Stimulated activated CD4-positive, alpha-beta T cell treated with anti-CD3 and anti-CD28 coated beads, Interleukin-4, amount 100 ng/mL, for 24 hours (primary cell): ENCODE data around the gene UBE2K.
"Not testable (repeated sequence)": the region's sequence is repeated elsewhere in the genome, so short reads cannot be mapped to it uniquely, and the experiment has no call there.

Experiments
- DNase-seq: peaks from one replicate; pipeline ENCODE4 v3.0.0-alpha.2; 2020

Gene UBE2K

GRCh38 chr4:39732728-39733127, 34.8 kb downstream of the UBE2K start:
- DNase-seq, result no peak

GRCh38 chr4:39739591-39739990, 41.7 kb downstream of the UBE2K start:
- not testable (repeated sequence) for DNase-seq

- DNase-seq, result no peak
Measured at GRCh38 chr4:39741401-39741800, 43.5 kb downstream of the UBE2K start.

GRCh38 chr4:39745920-39746319, 48.0 kb downstream of the UBE2K start:
- no peak for DNase-seq

GRCh38 chr4:39750216-39750615, 52.3 kb downstream of the UBE2K start:
- DNase-seq, result no peak

DNA sequence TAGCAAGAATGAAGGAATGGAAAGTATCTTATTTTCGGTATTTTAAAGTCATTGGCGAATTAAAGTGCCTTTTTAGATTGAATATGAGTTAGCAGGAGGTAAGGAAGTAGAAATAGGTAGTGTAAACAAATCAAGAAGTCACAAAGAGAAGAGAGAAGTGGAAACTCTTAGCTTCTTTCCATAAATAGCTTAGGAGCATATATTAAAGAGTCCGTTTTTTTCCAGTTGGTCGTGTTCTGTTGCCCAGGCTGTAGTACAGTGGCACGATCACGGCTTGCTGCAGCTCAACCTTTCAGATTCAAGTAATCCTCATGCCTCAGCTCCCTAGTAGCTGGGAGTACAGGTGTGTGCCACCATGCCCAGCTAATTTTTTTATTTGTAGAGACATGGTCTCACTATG, 56.4 kb downstream of the UBE2K start:
- DNase-seq, result no peak

DNA sequence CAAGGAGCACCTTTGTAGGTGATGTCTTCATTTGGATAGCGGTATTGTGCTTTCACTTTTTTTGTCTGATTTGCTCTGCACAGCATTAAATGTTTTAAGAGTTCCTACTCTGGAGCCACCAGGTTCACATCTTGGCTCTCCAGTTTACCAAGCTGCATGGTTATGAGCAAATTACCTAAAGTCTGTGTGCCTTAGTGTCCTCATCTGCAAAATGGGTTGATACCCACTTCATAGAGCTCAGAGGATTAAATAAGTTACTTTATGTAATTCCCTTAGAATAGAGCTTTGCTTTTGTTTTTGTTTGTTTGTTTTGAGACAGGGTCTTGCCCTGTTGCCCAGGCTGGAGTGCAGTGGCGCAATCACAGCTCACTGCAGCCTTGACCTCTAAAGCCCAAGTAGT, 58.2 kb downstream of the UBE2K start:
- no peak for DNase-seq

DNA sequence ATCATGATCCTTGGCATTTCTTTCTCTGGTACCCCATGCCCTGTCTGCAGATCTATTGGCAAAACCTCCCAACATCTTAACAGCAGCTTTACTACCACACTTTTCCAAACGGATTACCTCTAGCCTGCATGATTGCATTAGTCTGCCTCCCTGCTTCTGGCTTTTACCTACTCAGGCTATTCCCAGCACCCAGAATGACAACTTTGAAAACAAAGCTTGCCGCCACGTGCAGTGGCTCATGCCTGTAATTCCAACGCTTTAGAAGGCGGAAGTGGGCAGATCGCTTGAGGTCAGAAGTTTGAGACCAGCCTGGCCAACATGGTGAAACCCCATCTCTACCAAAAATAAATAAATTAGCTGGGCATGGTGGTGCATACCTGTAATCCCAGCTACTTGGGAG, 60.2 kb downstream of the UBE2K start:
- no peak for DNase-seq

- DNase-seq, result no peak
Measured at GRCh38 chr4:39759569-39759968, 61.6 kb downstream of the UBE2K start.

GRCh38 chr4:39761005-39761667, 63.2 kb downstream of the UBE2K start:
- no peak for DNase-seq

- DNase-seq, result no peak
Measured at GRCh38 chr4:39763714-39764572, 66.0 kb downstream of the UBE2K start.

DNA sequence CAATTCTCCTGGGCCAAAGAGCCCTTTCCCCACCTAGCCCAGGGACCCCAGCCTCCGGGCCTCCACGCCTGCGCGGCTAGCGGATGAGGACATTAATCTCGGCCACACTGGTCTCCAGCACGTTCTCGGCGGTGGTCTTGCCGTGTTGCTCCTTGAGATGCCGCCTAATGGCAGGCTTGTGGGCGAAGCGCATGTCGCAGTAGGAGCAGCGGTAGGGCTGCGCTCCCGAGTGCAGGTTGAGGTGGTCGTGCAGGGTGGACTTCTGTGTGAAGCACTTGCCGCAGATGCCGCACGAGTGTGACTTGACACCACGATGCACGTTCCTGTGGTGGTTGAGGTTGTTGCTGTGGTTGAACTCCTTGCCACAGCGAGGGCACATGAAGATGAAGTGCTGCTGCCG, 72.1 kb downstream of the UBE2K start:
- no peak for DNase-seq

DNA sequence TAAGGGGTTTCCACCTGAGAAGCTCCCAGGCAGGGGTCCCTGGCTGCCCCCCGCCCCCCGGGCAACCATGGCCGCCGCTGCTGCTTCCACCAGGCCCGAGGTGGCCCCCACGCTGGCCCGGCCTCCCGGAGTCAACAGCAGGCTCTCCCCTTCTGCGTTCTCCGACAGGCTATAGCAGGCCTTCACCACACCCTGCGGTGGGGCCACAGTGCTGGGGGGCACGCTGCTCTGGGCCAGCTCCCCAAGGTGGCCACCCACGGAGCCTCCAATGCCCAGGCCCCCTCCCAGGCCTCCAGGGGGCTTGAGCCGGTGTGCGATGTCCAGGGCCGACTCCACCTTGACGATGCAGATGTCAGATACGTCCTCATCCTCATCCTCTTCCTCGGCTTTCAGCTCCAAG, 72.5 kb downstream of the UBE2K start:
- DNase-seq, result no peak

- no peak for DNase-seq
Measured at GRCh38 chr4:39770969-39771724, 73.2 kb downstream of the UBE2K start.

GRCh38 chr4:39781988-39782387, 84.1 kb downstream of the UBE2K start:
- not testable (repeated sequence) for DNase-seq

GRCh38 chr4:39785083-39785482, 87.1 kb downstream of the UBE2K start:
- DNase-seq, result no peak

GRCh38 chr4:39786838-39787237, 88.9 kb downstream of the UBE2K start:
- no peak for DNase-seq

DNA sequence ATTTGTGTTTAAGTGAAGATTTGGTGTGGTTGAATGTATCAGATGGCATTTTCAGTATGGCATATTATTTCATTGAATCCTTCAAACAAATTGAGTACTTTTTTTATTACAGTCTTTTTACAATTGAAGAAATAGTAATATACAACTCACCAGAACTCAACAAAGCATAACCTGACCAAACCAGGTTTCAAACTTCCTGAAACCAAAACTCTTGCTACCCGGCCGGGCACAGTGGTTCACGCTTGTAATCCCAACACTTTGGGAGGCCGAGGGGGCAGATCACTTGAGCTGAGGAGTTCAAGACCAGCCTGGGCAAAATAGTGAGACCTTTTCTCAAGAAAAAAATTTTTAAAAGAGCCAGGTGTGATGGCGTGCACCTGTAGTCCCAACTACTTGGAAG, 94.2 kb downstream of the UBE2K start:
- no peak for DNase-seq

DNA sequence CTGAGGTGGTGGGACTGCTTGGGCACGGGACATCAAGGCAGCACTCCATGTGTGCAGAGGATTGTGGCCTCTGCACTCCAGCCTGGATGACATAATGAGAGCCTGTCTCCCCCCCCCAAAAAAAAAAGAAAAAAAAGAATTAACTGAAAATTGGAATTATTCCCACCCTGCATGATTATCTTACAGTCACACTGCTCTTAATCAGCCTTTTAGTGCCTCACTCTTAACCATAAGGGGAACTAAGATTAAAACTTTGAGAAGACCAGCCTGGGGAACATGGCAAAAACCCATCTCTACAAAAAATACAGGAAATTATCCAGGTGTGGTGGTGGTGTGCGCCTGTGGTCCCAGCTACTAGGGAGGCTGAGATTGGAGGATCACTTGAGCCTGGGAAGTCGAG, 94.6 kb downstream of the UBE2K start:
- DNase-seq, result no peak

GRCh38 chr4:39792976-39793375, 95.0 kb downstream of the UBE2K start:
- not testable (repeated sequence) for DNase-seq

GRCh38 chr4:39802005-39802404, 104.1 kb downstream of the UBE2K start:
- DNase-seq, result no peak

- no peak for DNase-seq
Measured at GRCh38 chr4:39808231-39808749, 110.4 kb downstream of the UBE2K start.

- no peak for DNase-seq
Measured at GRCh38 chr4:39812500-39812899, 114.6 kb downstream of the UBE2K start.
